ENCODE results near the gene ITCH. TPM values are rescaled to one million over a fixed set of nuclear protein-coding genes. Genes with fewer than 3 reads are reported as not detected.

Gene ITCH
- total RNA-seq, 2 experiments from 2014 or later: 42.3 to 45.2 TPM

GRCh38 chr20:34541264-34541901 is 178.3 kb downstream of the ITCH start:
- intact Hi-C loops (cut with micrococcal nuclease): no loop called here
- POLR2A ChIA-PET: interaction anchor here (0.9 kb wide), 1 partner anchor 163 kb away, joined by 3 read pairs; the partner anchor contains the start of gene TP53INP2
- CTCF ChIA-PET: interaction anchor here (1.3 to 10.9 kb wide), 6 partner anchors 9 to 229 kb away, joined by 3 to 138 read pairs (median 14); partner anchors contain the start of gene TP53INP2

GRCh38 chr20:34541917-34542316 is 178.8 kb downstream of the ITCH start:
- Mint-ChIP-seq H3K27ac (peak overlapping the region; percentile 91), H3K9me3 (no peaks in the 10 kb centered on the region), H3K4me1 (ENCODE audit: low read depth) (peaks cover 45% of the 10 kb centered on the region), H3K4me3 (no peak overlapping the region), H3K36me3 (peaks cover 14% of the 10 kb centered on the region), H3K27me3 (no peaks in the 10 kb centered on the region)
- DNase-seq: no peak
- CTCF ChIA-PET: interaction anchor here (1.6 to 10.9 kb wide), 4 partner anchors 33 to 229 kb away, joined by 4 to 138 read pairs (median 59); partner anchors contain the start of gene TP53INP2
- intact Hi-C loops (cut with micrococcal nuclease): no loop called here
- POLR2A ChIA-PET: no interaction called here

More at GRCh38 chr20:34541264-34541901, 178.3 kb downstream of the ITCH start:
- peaks cover 15% of the 10 kb centered on the region for H3K36me3 Mint-ChIP-seq
- H3K9me3 Mint-ChIP-seq: no peaks in the 10 kb centered on the region
- H3K4me1 Mint-ChIP-seq (ENCODE audit: low read depth): peaks cover 45% of the 10 kb centered on the region
- H3K27ac Mint-ChIP-seq: peak overlapping the region; percentile 91
- DNase-seq: peak; percentile 58
- no peaks in the 10 kb centered on the region for H3K27me3 Mint-ChIP-seq
- H3K4me3 Mint-ChIP-seq: no peak overlapping the region

GRCh38 chr20:34542439-34542838 is 179.4 kb downstream of the ITCH start:
- DNase-seq: no peak
- Mint-ChIP-seq H3K27me3 (no peaks in the 10 kb centered on the region), H3K36me3 (peaks cover 10% of the 10 kb centered on the region), H3K4me1 (ENCODE audit: low read depth) (peaks cover 41% of the 10 kb centered on the region), H3K27ac (peak overlapping the region; percentile 91), H3K4me3 (no peak overlapping the region), H3K9me3 (no peaks in the 10 kb centered on the region)
- intact Hi-C loops (cut with micrococcal nuclease): no loop called here
- POLR2A ChIA-PET: no interaction called here
- CTCF ChIA-PET: interaction anchor here (0.6 to 10.9 kb wide), 4 partner anchors 97 to 230 kb away, joined by 3 to 138 read pairs (median 60); partner anchors contain the start of gene TP53INP2

GRCh38 chr20:34543463-34544056 is 180.5 kb downstream of the ITCH start:
- H3K27me3 Mint-ChIP-seq: no peaks in the 10 kb centered on the region
- H3K4me3 Mint-ChIP-seq: no peak overlapping the region
- intact Hi-C loops (cut with micrococcal nuclease): no loop called here
- DNase-seq: no peak
- H3K27ac Mint-ChIP-seq: no peak overlapping the region
- peaks cover 10% of the 10 kb centered on the region for H3K36me3 Mint-ChIP-seq
- POLR2A ChIA-PET: interaction anchor here (1.5 kb wide), 1 partner anchor 15 kb away, joined by 4 read pairs; the partner anchor contains the start of gene MAP1LC3A
- no peaks in the 10 kb centered on the region for H3K9me3 Mint-ChIP-seq
- CTCF ChIA-PET: interaction anchor here (1.1 to 10.9 kb wide), 4 partner anchors 13 to 241 kb away, joined by 3 to 138 read pairs (median 9); partner anchors contain the start of gene TP53INP2
- H3K4me1 Mint-ChIP-seq (ENCODE audit: low read depth): peaks cover 39% of the 10 kb centered on the region

- H3K27ac Mint-ChIP-seq: no peak overlapping the region
- H3K4me3 Mint-ChIP-seq: no peak overlapping the region
- H3K36me3 Mint-ChIP-seq: peaks cover 10% of the 10 kb centered on the region
- ChIA-PET CTCF (interaction anchor here (1.1 to 10.9 kb wide), 4 partner anchors 13 to 240 kb away, joined by 3 to 138 read pairs (median 9); partner anchors contain the start of gene TP53INP2), POLR2A (interaction anchor here (0.7 to 1.5 kb wide), 2 partner anchors 14 to 19 kb away, joined by 3 to 4 read pairs; partner anchors contain the start of gene MAP1LC3A)
- intact Hi-C loops (cut with micrococcal nuclease): no loop called here
- DNase-seq: peak; percentile 39
- peaks cover 39% of the 10 kb centered on the region for H3K4me1 Mint-ChIP-seq (ENCODE audit: low read depth)
- no peaks in the 10 kb centered on the region for H3K9me3 Mint-ChIP-seq
- H3K27me3 Mint-ChIP-seq: no peaks in the 10 kb centered on the region
These were observed 181.2 kb downstream of the ITCH start for GRCh38 chr20:34544109-34544796.

- CTCF ChIA-PET: interaction anchor here (1.5 kb wide), 1 partner anchor 9 kb away, joined by 4 read pairs; no protein-coding TSS in a partner anchor
- H3K4me3 Mint-ChIP-seq: no peak overlapping the region
- intact Hi-C loops (cut with micrococcal nuclease): no loop called here
- H3K27me3 Mint-ChIP-seq: no peaks in the 10 kb centered on the region
- H3K9me3 Mint-ChIP-seq: no peaks in the 10 kb centered on the region
- POLR2A ChIA-PET: no interaction called here
- H3K4me1 Mint-ChIP-seq (ENCODE audit: low read depth): peaks cover 23% of the 10 kb centered on the region
- no peaks in the 10 kb centered on the region for H3K36me3 Mint-ChIP-seq
- H3K27ac Mint-ChIP-seq: no peak overlapping the region
- no peak for DNase-seq
These were observed 183.7 kb downstream of the ITCH start for GRCh38 chr20:34546751-34547181.

GRCh38 chr20:34547844-34548613 is 185.0 kb downstream of the ITCH start:
- H3K36me3 Mint-ChIP-seq: no peaks in the 10 kb centered on the region
- H3K4me1 Mint-ChIP-seq (ENCODE audit: low read depth): peaks cover 15% of the 10 kb centered on the region
- H3K9me3 Mint-ChIP-seq: no peaks in the 10 kb centered on the region
- ChIA-PET POLR2A (no interaction called here), CTCF (interaction anchor here (0.6 to 1.5 kb wide), 2 partner anchors 10 to 921 kb away, joined by 3 to 4 read pairs; no protein-coding TSS in a partner anchor)
- intact Hi-C loops (cut with micrococcal nuclease): no loop called here
- H3K4me3 Mint-ChIP-seq: no peak overlapping the region
- no peak for DNase-seq
- H3K27me3 Mint-ChIP-seq: no peaks in the 10 kb centered on the region
- no peak overlapping the region for H3K27ac Mint-ChIP-seq

- intact Hi-C loops (cut with micrococcal nuclease): no loop called here
- no peak overlapping the region for H3K4me3 Mint-ChIP-seq
- H3K27ac Mint-ChIP-seq: no peak overlapping the region
- ChIA-PET POLR2A (no interaction called here), CTCF (interaction anchor here (1.0 to 1.4 kb wide), 3 partner anchors 9 to 26 kb away, joined by 3 to 5 read pairs (median 3); no protein-coding TSS in a partner anchor)
- no peaks in the 10 kb centered on the region for H3K9me3 Mint-ChIP-seq
- no peaks in the 10 kb centered on the region for H3K27me3 Mint-ChIP-seq
- H3K36me3 Mint-ChIP-seq: no peaks in the 10 kb centered on the region
- H3K4me1 Mint-ChIP-seq (ENCODE audit: low read depth): peaks cover 4% of the 10 kb centered on the region
- no peak for DNase-seq
These were observed 186.3 kb downstream of the ITCH start for GRCh38 chr20:34549291-34549928.

- ChIA-PET CTCF (interaction anchor here (1.0 to 1.4 kb wide), 3 partner anchors 9 to 27 kb away, joined by 3 to 5 read pairs (median 3); no protein-coding TSS in a partner anchor), POLR2A (no interaction called here)
- H3K4me3 Mint-ChIP-seq: no peak overlapping the region
- no peaks in the 10 kb centered on the region for H3K9me3 Mint-ChIP-seq
- no peak for DNase-seq
- H3K27me3 Mint-ChIP-seq: no peaks in the 10 kb centered on the region
- intact Hi-C loops (cut with micrococcal nuclease): no loop called here
- H3K27ac Mint-ChIP-seq: no peak overlapping the region
- H3K36me3 Mint-ChIP-seq: no peaks in the 10 kb centered on the region
- H3K4me1 Mint-ChIP-seq (ENCODE audit: low read depth): no peaks in the 10 kb centered on the region
These were observed 186.8 kb downstream of the ITCH start for GRCh38 chr20:34549929-34550305.

GRCh38 chr20:34552569-34552968 is 189.5 kb downstream of the ITCH start:
- peaks cover 7% of the 10 kb centered on the region for H3K4me1 Mint-ChIP-seq (ENCODE audit: low read depth)
- no peaks in the 10 kb centered on the region for H3K27me3 Mint-ChIP-seq
- no peaks in the 10 kb centered on the region for H3K9me3 Mint-ChIP-seq
- peaks cover 1% of the 10 kb centered on the region for H3K36me3 Mint-ChIP-seq
- no peak overlapping the region for H3K27ac Mint-ChIP-seq
- H3K4me3 Mint-ChIP-seq: no peak overlapping the region
- POLR2A ChIA-PET: no interaction called here
- intact Hi-C loops (cut with micrococcal nuclease): no loop called here
- DNase-seq: no peak
- CTCF ChIA-PET: no interaction called here

GRCh38 chr20:34553366-34553867 is 190.3 kb downstream of the ITCH start:
- no peak overlapping the region for H3K4me3 Mint-ChIP-seq
- peaks cover 1% of the 10 kb centered on the region for H3K36me3 Mint-ChIP-seq
- H3K4me1 Mint-ChIP-seq (ENCODE audit: low read depth): peaks cover 14% of the 10 kb centered on the region
- no peak overlapping the region for H3K27ac Mint-ChIP-seq
- intact Hi-C loops (cut with micrococcal nuclease): no loop called here
- H3K27me3 Mint-ChIP-seq: no peaks in the 10 kb centered on the region
- DNase-seq: no peak
- ChIA-PET POLR2A (no interaction called here), CTCF (interaction anchor here (1.0 kb wide), 1 partner anchor 10 kb away, joined by 3 read pairs; no protein-coding TSS in a partner anchor)
- H3K9me3 Mint-ChIP-seq: no peaks in the 10 kb centered on the region
